Hepatocyte (in vitro differentiated cells): ENCODE data around the gene MNT. TPM values are rescaled to one million over a fixed set of nuclear protein-coding genes. Genes with fewer than 3 reads are reported as not detected.

Experiments
- DNase-seq: peaks from one replicate; pipeline ENCODE4 v3.0.0-alpha.2; 2016; ENCODE audit warnings: low spot score
- H2AFZ ChIP-seq: fragments of 200-600 bp; sonication (generic); 2 replicates; pipeline ENCODE4 v1.6.0; 2016; ENCODE audit warnings: antibody characterized with exemption, mild to moderate bottlenecking
- H3K27ac ChIP-seq: fragments of 200-600 bp; sonication (generic); 2 replicates; pipeline ENCODE4 v1.5.1; 2016; ENCODE audit warnings: mild to moderate bottlenecking
- H3K27me3 ChIP-seq: fragments of 200-600 bp; sonication (generic); 2 replicates; pipeline ENCODE4 v1.6.1; 2016
- H3K36me3 ChIP-seq: fragments of 200-600 bp; sonication (generic); replicated peaks from 2 replicates; pipeline ENCODE4 v1.5.1; 2016; ENCODE audit warnings: low read depth; ENCODE audit not compliant: insufficient read depth
- H3K4me1 ChIP-seq: fragments of 200-600 bp; sonication (generic); 2 replicates; pipeline ENCODE4 v1.5.1; 2016; ENCODE audit warnings: mild to moderate bottlenecking, moderate library complexity; ENCODE audit not compliant: insufficient read depth
- H3K4me2 ChIP-seq: fragments of 200-600 bp; sonication (generic); 2 replicates; pipeline ENCODE4 v1.6.0; 2016
- H3K4me3 ChIP-seq: fragments of 200-600 bp; sonication (generic); 2 replicates; pipeline ENCODE4 v1.5.1; 2016; ENCODE audit warnings: mild to moderate bottlenecking
- H3K79me2 ChIP-seq: fragments of 200-600 bp; sonication (generic); 2 replicates; pipeline ENCODE4 v1.6.0; 2017; ENCODE audit warnings: mild to moderate bottlenecking
- H3K9me2 ChIP-seq: fragments of 200-600 bp; sonication (generic); replicated peaks from 2 replicates; pipeline ENCODE4 v1.6.0; 2017; ENCODE audit warnings: mild to moderate bottlenecking; ENCODE audit not compliant: insufficient read depth
- H3K9me3 ChIP-seq: fragments of 200-600 bp; sonication (generic); 2 replicates; pipeline ENCODE4 v1.5.1; 2016; ENCODE audit warnings: low read depth, mild to moderate bottlenecking
- H4K20me1 ChIP-seq: fragments of 200-600 bp; sonication (generic); 2 replicates; pipeline ENCODE4 v1.6.0; 2016; ENCODE audit warnings: mild to moderate bottlenecking; ENCODE audit not compliant: insufficient read depth, poor library complexity, severe bottlenecking
- CTCF ChIP-seq: fragments of 200-600 bp; sonication (generic); IDR thresholded peaks from 2 replicates; pipeline ENCODE4 v1.5.1; 2016; ENCODE audit warnings: antibody characterized with exemption, mild to moderate bottlenecking; ENCODE audit not compliant: poor library complexity
- EZH2 ChIP-seq: fragments of 200-600 bp; sonication (generic); IDR thresholded peaks from 2 replicates; pipeline ENCODE4 v1.6.1; 2016; ENCODE audit warnings: antibody characterized with exemption, mild to moderate bottlenecking, borderline replicate concordance
- EZH2phosphoT487 ChIP-seq: fragments of 200-600 bp; sonication (generic); IDR thresholded peaks from one replicate; pipeline ENCODE4 v1.6.1; 2018; ENCODE audit warnings: antibody characterized with exemption, mild to moderate bottlenecking, low read depth, moderate library complexity; ENCODE audit not compliant: unreplicated experiment, severe bottlenecking
- whole genome bisulfite sequencing: methylation state at CpG from one replicate; pipeline ENCODE4 v1.1.6; 2016; ENCODE audit warnings: low lambda C conversion rate; ENCODE audit errors: missing lambda C conversion rate; 5-methylcytosine and 5-hydroxymethylcytosine counted together
- polyA plus RNA-seq: library from polyadenylated mRNA; unstranded; fragments of >200 nt; fragmentation: Nextera tagmentation; extraction: Ambion mirVana; gene quantifications from 2 replicates; pipeline ENCODE4 v1.2.1, GENCODE V29; 2016
- total RNA-seq: library from RNA; depleted of rRNA; stranded (reverse); fragments of >200 nt; gene quantifications from 2 replicates; pipeline ENCODE4 v1.2.3, GENCODE V29; 2014

The MNT gene
- total and polyA plus RNA-seq, 2 experiments from 2014 or later, result 9.9 to 11.2 TPM

GRCh38 chr17:2369551-2370210, 31.2 kb downstream of the MNT start:
- H2AFZ ChIP-seq, result no peak overlapping the region
- H3K4me3 ChIP-seq, result no peak overlapping the region
- no peaks in the 10 kb centered on the region for H3K9me2 ChIP-seq
- no peaks in the 10 kb centered on the region for H4K20me1 ChIP-seq
- no peaks in the 10 kb centered on the region for H3K4me1 ChIP-seq
- WGBS, result 70% methylated on average over 20 of the region's 20 CpGs
- TF ChIP-seq EZH2phosphoT487 (no peak), CTCF (peak; percentile 3), EZH2 (no peak)
- no peaks in the 10 kb centered on the region for H3K27me3 ChIP-seq
- DNase-seq, result no peak
- H3K9me3 ChIP-seq, result no peaks in the 10 kb centered on the region
- H3K36me3 ChIP-seq, result no peaks in the 10 kb centered on the region
- no peak overlapping the region for H3K27ac ChIP-seq
- no peak overlapping the region for H3K4me2 ChIP-seq
- H3K79me2 ChIP-seq, result no peaks in the 10 kb centered on the region

- Histone ChIP-seq H3K9me2 (no peaks in the 10 kb centered on the region), H3K27me3 (no peaks in the 10 kb centered on the region), H3K4me2 (no peak overlapping the region), H3K4me3 (no peak overlapping the region), H3K27ac (no peak overlapping the region), H3K36me3 (no peaks in the 10 kb centered on the region), H2AFZ (no peak overlapping the region), H3K79me2 (no peaks in the 10 kb centered on the region), H3K4me1 (no peaks in the 10 kb centered on the region), H4K20me1 (no peaks in the 10 kb centered on the region), H3K9me3 (no peaks in the 10 kb centered on the region)
- no peak for DNase-seq
- TF ChIP-seq CTCF (no peak), EZH2phosphoT487 (no peak), EZH2 (no peak)
- WGBS, result 92% methylated on average over 5 of the region's 5 CpGs
Measured at GRCh38 chr17:2369039-2369438, 31.8 kb downstream of the MNT start.

- H3K4me2 ChIP-seq, result no peak overlapping the region
- H3K4me3 ChIP-seq, result no peak overlapping the region
- H3K27me3 ChIP-seq, result no peaks in the 10 kb centered on the region
- no peaks in the 10 kb centered on the region for H3K9me3 ChIP-seq
- H4K20me1 ChIP-seq, result no peaks in the 10 kb centered on the region
- no peak for DNase-seq
- TF ChIP-seq EZH2 (no peak), EZH2phosphoT487 (no peak), CTCF (no peak)
- H3K79me2 ChIP-seq, result no peaks in the 10 kb centered on the region
- no peaks in the 10 kb centered on the region for H3K36me3 ChIP-seq
- 98% methylated on average over 8 of the region's 8 CpGs for WGBS
- no peak overlapping the region for H3K27ac ChIP-seq
- no peak overlapping the region for H2AFZ ChIP-seq
- H3K4me1 ChIP-seq, result no peaks in the 10 kb centered on the region
- H3K9me2 ChIP-seq, result no peaks in the 10 kb centered on the region
Measured at GRCh38 chr17:2368359-2368758, 32.5 kb downstream of the MNT start.
